ENCODE measurements around the gene ZNF107. TPM values are rescaled to one million over a fixed set of nuclear protein-coding genes. Genes with fewer than 3 reads are reported as not detected.

The ZNF107 gene
- total RNA-seq, 1 experiment from 2014 or later: 24.7 TPM

DNA sequence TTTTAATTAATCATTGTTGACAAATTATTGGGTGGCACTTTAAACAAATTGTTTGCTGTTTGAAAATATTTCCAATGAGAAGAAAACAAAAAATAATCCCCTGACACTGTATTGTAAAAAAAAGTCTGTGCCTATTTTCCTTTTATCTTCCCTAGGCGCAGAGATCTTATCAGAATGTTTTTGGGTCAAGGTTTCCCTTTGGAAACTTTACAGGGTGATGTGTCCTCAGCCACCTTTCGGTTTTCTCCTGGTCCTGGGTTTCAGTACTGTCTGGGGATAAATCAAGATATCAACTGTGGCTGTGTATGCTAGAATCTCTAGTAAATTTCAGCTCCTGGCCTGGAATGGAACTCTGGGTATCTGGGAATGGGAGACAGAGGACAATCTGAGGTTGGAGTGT is 1.4 kb downstream of the ZNF107 start:
- Histone ChIP-seq H3K79me1 (ENCODE audit: insufficient read depth, low read depth, low read length, poor library complexity, severe bottlenecking) (no peaks in the 10 kb centered on the region), H4K8ac (replicated peaks; ENCODE audit: insufficient read length, low read depth, low read length) (no peak overlapping the region), H3K9ac (ENCODE audit: extremely low read depth, insufficient read length, low read length) (no peak overlapping the region), H2BK12ac (ENCODE audit: insufficient read length, low read depth, low read length) (no peak overlapping the region), H2AFZ (ENCODE audit: low read length) (no peak overlapping the region), H3K4me2 (ENCODE audit: insufficient read depth, insufficient read length, low read length) (peak overlapping the region; percentile 68), H4K5ac (ENCODE audit: insufficient read length, low read depth, low read length) (no peak overlapping the region), H4K91ac (ENCODE audit: insufficient read length, low read depth, low read length) (no peak overlapping the region), H2AK5ac (ENCODE audit: insufficient read length, low read length) (no peak overlapping the region), H3K23ac (ENCODE audit: insufficient read length, low read depth, low read length) (no peak overlapping the region), H3K4ac (ENCODE audit: low read depth, low read length) (no peak overlapping the region), H2BK120ac (ENCODE audit: low read depth, low read length, poor library complexity, severe bottlenecking) (no peak overlapping the region), H4K20me1 (ENCODE audit: control insufficient read depth, insufficient read depth, insufficient read length) (no peaks in the 10 kb centered on the region), H3K18ac (ENCODE audit: insufficient read length, low read depth, low read length) (no peak overlapping the region), H3K4me1 (ENCODE audit: insufficient read depth, low read length) (no peaks in the 10 kb centered on the region; the same call in 1 of the 2 replicates), H3K27ac (ENCODE audit: insufficient read length, low read depth, low read length) (no peak overlapping the region), H3K79me2 (ENCODE audit: insufficient read depth, low read length) (peaks cover 16% of the 10 kb centered on the region; the same call in 1 of the 2 replicates), H3K27me3 (ENCODE audit: insufficient read depth, low read length) (no peaks in the 10 kb centered on the region), H3K14ac (ENCODE audit: insufficient read depth, low read length) (no peak overlapping the region), H2BK20ac (ENCODE audit: low read depth, low read length, poor library complexity, severe bottlenecking) (no peak overlapping the region), H3K23me2 (ENCODE audit: insufficient read length, low read depth, low read length, poor library complexity, severe bottlenecking) (no peaks in the 10 kb centered on the region), H3K56ac (ENCODE audit: insufficient read length, low read depth, low read length) (no peak overlapping the region), H2BK5ac (ENCODE audit: insufficient read length, low read length) (no peak overlapping the region), H3T11ph (ENCODE audit: low read length) (no peak overlapping the region), H3K9me3 (ENCODE audit: control insufficient read depth, low read depth, low read length) (no peaks in the 10 kb centered on the region), H2BK15ac (ENCODE audit: low read depth, low read length) (no peak overlapping the region)
- Mint-ChIP-seq H3K9me3 (peaks cover 8 to 41% of the 10 kb centered on the region in 2 experiments; a peak in 4 of 5 replicates), H3K27me3 (ENCODE audit: low read depth) (no peaks in the 10 kb centered on the region), H3K27ac (peak overlapping the region in 1 of 3 experiments; percentile 2; a peak in 1 of 7 replicates), H3K4me1 (peaks cover 13 to 27% of the 10 kb centered on the region in 2 experiments), H3K36me3 (ENCODE audit: insufficient read depth in 1 of 3, low read depth in 3 of 3) (peaks cover 18 to 46% (median 22%) of the 10 kb centered on the region in 3 experiments), H3K4me3 (peak overlapping the region; percentile 95 to 96)
- TF ChIP-seq, protein P1, sequence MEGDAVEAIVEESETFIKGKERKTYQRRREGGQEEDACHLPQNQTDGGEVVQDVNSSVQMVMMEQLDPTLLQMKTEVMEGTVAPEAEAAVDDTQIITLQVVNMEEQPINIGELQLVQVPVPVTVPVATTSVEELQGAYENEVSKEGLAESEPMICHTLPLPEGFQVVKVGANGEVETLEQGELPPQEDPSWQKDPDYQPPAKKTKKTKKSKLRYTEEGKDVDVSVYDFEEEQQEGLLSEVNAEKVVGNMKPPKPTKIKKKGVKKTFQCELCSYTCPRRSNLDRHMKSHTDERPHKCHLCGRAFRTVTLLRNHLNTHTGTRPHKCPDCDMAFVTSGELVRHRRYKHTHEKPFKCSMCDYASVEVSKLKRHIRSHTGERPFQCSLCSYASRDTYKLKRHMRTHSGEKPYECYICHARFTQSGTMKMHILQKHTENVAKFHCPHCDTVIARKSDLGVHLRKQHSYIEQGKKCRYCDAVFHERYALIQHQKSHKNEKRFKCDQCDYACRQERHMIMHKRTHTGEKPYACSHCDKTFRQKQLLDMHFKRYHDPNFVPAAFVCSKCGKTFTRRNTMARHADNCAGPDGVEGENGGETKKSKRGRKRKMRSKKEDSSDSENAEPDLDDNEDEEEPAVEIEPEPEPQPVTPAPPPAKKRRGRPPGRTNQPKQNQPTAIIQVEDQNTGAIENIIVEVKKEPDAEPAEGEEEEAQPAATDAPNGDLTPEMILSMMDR (conservative IDR thresholded peaks at IDR 0.05): no peak
- DNase-seq: no peak
- WGBS (ENCODE audit: extremely low coverage, insufficient read length, low lambda C conversion rate): no CpG with 5 or more reads among the region's 2 CpGs

Measured in H9 (cell line).